HUES64 (cell line): ENCODE results near the gene SHC4.

Experiments
- H3K27ac ChIP-seq: 2 replicates; pipeline ENCODE4 v1.7.0; 2013; ENCODE audit warnings: low read depth, low read length, inconsistent platforms
- H3K27me3 ChIP-seq: 2 replicates; pipeline ENCODE4 v1.6.1; 2013; ENCODE audit warnings: mild to moderate bottlenecking, low read length; ENCODE audit not compliant: insufficient read depth
- H3K36me3 ChIP-seq: 2 replicates; pipeline ENCODE4 v1.6.1; 2013; ENCODE audit warnings: mild to moderate bottlenecking, low read length; ENCODE audit not compliant: insufficient read depth
- H3K4me1 ChIP-seq: 2 replicates; pipeline ENCODE4 v1.6.1; 2013; ENCODE audit warnings: mild to moderate bottlenecking, low read length, moderate library complexity; ENCODE audit not compliant: insufficient read depth
- H3K4me3 ChIP-seq: 2 replicates; pipeline ENCODE4 v1.5.1; 2013; ENCODE audit warnings: mild to moderate bottlenecking, low read length, moderate library complexity
- H3K9ac ChIP-seq: 2 replicates; pipeline ENCODE4 v1.6.1; 2013; ENCODE audit warnings: mild to moderate bottlenecking, low read depth, low read length
- H3K9me3 ChIP-seq: 2 replicates; pipeline ENCODE4 v1.6.1; 2013; ENCODE audit warnings: low read depth, low read length; ENCODE audit not compliant: insufficient read depth
- WGBS: fragments of 150-250, 120-280 bp; methylation state at CpG from one replicate; pipeline ENCODE4 v1.1.7; 2013; ENCODE audit warnings: missing lambda C conversion rate; 5-methylcytosine and 5-hydroxymethylcytosine counted together

The SHC4 gene

DNA sequence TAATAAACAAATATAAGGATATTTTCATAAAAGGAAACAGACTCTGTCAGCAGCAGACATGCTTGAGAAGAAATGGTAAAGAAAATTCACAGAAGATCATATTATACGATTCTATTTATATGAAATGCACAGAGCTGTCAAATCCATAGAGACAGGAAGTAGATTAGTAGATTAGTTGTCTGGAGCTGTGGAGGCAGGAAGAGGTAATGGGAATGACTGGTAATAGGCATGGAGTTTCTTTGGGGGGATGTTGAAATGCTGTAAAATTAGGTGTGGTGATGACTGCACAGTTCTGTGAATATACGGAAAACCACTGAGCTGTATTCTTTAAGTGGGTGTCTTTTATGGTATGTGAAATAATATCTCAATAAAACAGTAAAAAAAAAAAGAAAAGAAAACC lies 188.2 kb downstream of the SHC4 start:
- Histone ChIP-seq H3K9me3 (no peaks in the 10 kb centered on the region), H3K4me3 (no peak overlapping the region), H3K27ac (no peak overlapping the region), H3K27me3 (no peaks in the 10 kb centered on the region), H3K36me3 (peaks cover 35% of the 10 kb centered on the region), H3K9ac (no peak overlapping the region), H3K4me1 (peaks cover 2% of the 10 kb centered on the region; the same call in 1 of the 2 replicates)
- 93% methylated on average over 2 of the region's 2 CpGs for WGBS

DNA sequence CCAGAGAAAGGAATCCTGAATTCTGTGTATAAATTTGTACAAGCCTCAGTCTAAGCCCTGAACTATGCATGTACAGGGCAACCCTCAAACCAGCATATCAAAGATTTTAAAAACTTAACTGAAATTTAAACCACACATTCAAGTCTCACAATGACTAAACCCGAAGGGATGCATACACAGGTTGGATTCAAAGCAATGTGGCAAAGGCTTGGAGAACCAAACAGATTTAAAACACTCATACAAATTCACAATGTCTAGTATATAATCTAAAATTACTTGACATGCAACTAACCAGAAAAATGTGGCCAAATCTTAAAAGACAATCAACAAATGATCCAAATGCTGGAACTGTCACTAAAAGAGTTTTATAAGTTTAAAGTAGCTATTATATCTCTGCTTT lies 189.2 kb downstream of the SHC4 start:
- peaks cover 34% of the 10 kb centered on the region for H3K36me3 ChIP-seq
- H3K27ac ChIP-seq: no peak overlapping the region
- H3K4me3 ChIP-seq: no peak overlapping the region
- H3K4me1 ChIP-seq: peaks cover 2% of the 10 kb centered on the region; the same call in 1 of the 2 replicates
- 90% methylated on average over 1 of the region's 1 CpG for WGBS
- no peaks in the 10 kb centered on the region for H3K9me3 ChIP-seq
- no peaks in the 10 kb centered on the region for H3K27me3 ChIP-seq
- no peak overlapping the region for H3K9ac ChIP-seq
